ENCODE results near the gene KHK.

- TF ChIP-seq, protein P1, sequence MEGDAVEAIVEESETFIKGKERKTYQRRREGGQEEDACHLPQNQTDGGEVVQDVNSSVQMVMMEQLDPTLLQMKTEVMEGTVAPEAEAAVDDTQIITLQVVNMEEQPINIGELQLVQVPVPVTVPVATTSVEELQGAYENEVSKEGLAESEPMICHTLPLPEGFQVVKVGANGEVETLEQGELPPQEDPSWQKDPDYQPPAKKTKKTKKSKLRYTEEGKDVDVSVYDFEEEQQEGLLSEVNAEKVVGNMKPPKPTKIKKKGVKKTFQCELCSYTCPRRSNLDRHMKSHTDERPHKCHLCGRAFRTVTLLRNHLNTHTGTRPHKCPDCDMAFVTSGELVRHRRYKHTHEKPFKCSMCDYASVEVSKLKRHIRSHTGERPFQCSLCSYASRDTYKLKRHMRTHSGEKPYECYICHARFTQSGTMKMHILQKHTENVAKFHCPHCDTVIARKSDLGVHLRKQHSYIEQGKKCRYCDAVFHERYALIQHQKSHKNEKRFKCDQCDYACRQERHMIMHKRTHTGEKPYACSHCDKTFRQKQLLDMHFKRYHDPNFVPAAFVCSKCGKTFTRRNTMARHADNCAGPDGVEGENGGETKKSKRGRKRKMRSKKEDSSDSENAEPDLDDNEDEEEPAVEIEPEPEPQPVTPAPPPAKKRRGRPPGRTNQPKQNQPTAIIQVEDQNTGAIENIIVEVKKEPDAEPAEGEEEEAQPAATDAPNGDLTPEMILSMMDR (IDR thresholded peaks at IDR 0.05), result no peak
- TF ChIP-seq POLR2AphosphoS5 (IDR thresholded peaks at IDR 0.05; ENCODE audit: low read depth, low read length) (no peak), TCF7L2 (IDR thresholded peaks at IDR 0.05; ENCODE audit: low read depth, low read length) (no peak)
These were observed at the start of gene KHK for GRCh38 chr2:27086724-27087593.

All from Panc1 (cell line).